HG03354 (cell line): ENCODE results near the gene PROM1.

ENCODE experiments used
- ATAC-seq: cut with Tn5 transposase; IDR thresholded peaks from one replicate; pipeline ENCODE4 v1.9.1; 2021; ENCODE audit warnings: mild to moderate bottlenecking; ENCODE audit not compliant: unreplicated experiment, poor library complexity, severe bottlenecking

PROM1 gene

GRCh38 chr4:15961781-15962510 is 121.9 kb downstream of the PROM1 start:
- no peak for ATAC-seq

GRCh38 chr4:15958562-15958961 is 125.3 kb downstream of the PROM1 start:
- no peak for ATAC-seq

DNA sequence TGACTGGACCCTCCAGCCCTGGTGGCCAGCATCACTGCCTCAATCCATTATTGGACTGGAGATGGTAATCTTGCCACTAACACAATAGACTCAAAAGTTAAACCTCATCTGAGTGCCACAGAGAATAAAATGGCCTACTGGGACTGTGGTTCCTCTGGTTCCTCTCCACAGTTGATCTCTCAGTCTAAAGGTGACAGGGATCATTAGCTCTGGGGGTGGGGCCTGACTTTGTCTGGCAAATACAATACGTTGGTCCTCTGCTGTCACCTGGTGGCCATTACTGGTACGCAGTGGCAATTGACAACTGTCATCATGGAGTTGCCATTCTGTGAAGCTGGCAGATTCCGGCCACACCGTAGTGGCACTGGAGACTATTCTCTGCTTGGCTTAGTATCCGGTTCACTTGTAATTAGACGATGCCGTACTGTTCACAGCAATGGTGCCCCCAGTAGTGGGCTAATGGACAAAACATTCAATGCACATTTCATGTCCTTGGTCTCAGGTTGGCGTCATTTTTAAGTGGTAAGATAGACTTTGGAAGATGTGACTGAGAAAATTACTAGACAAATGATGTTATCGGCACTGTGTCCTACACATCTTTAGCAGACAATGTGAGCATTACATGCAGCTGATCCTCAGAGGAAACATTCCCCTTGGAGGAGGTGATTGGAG is 127.5 kb downstream of the PROM1 start:
- ATAC-seq = peak; percentile 98

- ATAC-seq = no peak
These were observed 128.2 kb downstream of the PROM1 start for GRCh38 chr4:15955670-15956069.

- ATAC-seq = no peak
These were observed 130.2 kb downstream of the PROM1 start for GRCh38 chr4:15953625-15954024.

DNA sequence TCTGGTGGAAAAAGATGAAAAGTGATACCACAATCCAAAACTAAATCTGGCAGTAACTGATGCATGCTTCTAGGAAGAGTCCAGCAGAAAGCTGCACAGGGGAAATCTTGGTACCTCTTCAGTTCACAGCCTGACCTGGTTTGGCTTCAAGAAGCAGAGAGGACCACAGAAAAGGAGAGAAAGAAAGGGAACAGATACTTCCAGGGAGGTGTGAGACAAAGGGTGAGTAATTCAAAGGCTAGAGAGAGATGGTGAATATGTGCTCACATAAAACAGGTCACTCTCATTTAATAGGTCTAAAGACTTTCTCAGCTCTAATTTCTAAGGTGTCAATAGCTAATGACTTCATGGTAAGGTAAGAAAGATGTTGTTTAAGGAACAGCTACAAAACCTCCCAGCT is 132.0 kb downstream of the PROM1 start:
- ATAC-seq = no peak

- ATAC-seq = no peak
These were observed 135.0 kb downstream of the PROM1 start for GRCh38 chr4:15948826-15949225.

DNA sequence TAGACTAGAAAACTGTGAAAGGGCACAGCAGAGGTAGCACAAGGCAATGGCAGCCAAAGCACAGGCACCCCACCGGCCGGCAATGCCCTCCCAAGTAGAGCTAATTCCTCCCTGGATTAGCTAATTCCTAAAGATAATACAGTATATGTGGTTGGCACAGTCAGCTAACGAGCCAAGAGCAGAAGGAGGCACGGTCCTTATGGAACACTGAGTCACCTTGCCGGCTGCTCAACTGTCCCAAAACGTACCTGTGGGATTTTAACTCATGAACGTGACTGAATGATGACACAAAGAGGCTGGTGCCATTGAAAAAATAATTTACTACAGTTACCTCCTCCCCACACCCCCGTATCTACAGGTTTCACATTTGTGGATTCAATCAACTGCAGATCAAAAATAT is 136.1 kb downstream of the PROM1 start:
- no peak for ATAC-seq

- no peak for ATAC-seq
These were observed 138.3 kb downstream of the PROM1 start for GRCh38 chr4:15945516-15945915.

DNA sequence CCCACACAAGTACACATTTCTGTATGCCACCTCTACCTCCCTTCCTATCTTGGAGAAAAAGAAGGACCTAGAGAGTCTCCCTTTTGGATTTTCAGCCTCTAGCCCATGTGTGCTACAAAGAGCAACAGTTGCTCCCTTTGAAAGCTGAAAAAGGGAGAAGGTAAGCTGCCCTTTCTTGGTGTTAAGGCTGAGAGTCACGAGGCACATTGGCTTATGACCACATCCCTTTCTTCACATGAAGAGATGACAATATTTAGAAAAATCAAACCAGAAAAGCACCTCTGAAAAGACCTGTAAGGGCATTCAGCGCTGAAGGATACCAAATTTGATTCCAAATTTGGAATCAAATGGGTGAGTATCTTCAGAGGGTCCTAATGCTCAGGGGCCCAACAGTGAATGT is 138.9 kb downstream of the PROM1 start:
- no peak for ATAC-seq

DNA sequence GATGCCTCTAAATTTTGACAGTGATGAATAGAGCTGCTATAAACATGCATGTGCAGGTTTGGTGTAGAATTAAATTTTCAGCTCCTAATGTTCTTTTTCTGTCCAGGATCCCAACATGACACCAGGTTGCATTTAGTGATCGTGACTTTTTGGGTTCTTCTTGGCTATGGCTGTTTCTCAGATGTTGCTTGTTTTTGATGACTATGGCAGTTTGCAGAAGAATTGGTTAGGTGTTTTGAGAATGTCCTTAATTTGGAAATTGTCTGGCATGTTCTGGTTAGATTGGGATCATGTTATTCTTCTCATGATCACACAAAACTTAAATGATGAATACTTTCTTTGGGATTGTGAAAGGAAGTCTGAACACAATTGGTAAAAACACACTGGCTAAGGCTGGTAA is 141.5 kb downstream of the PROM1 start:
- no peak for ATAC-seq

GRCh38 chr4:15938640-15939039 is 145.2 kb downstream of the PROM1 start, which contains the start of gene FGFBP1:
FGFBP1 (minus strand) TSS chr4:15938740; CDS start chr4:15936632, 2,108 bp downstream.
- no peak for ATAC-seq

GRCh38 chr4:15938182-15938581 is 145.6 kb downstream of the PROM1 start:
- no peak for ATAC-seq

DNA sequence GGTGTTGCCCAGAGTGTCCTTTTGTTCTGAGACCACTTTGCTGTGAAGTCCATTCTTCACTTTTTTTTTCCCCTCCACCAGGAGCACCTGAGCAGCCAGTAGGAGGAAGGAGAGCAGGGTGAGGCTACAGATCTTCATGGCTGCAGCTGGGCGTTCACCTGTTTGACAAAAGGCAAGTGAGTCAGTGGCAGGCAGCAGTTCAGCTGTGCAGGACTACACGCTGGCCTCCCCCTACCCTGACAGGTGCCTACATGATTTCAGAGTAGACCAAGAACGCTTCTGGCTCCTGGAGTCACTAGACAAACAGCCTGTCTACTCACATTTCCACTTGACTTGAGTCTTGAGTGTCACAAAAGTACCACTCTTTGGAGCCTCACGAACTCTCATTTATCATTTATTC is 147.3 kb downstream of the PROM1 start:
- no peak for ATAC-seq

DNA sequence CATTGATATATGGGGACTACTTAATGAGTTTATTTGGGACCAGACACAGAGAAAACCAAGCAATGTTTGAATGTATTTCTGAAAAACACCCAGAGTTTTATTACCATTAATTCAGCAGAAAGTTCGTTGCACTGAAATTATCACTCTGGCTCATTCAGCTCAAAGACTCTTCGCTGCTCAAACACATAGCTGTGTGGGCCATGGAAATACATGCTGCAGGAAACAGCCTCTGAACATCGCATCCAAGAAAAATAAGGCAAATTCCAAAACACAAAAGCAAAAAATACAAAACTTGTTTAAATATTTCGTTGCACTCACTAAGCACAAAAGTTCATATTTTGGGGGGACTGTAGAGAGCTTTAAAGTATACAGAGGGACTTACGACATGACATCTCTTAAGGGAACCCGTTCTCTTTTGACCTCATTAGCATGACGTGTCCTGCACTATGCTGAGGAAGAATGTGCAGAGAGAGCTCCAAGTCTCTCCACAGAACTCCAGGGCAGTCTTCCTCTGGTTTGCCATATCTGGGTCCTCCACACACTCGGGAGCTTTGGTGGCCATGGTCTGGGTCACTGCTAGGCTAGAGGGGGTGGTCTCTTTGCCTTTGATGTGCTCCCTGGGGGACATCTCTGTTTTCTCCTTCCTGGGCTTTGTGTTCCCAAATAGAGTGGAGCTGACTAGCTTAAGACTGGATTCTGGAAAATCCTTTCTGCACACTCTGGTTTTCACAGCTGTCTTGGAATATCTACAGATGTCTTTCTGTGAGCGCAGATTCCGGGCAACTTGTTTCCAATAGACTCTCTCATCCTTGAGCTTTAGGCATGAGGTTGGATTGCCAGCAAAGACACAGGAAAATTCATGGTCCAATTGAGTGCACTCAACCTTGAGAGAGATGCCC is 148.1 kb downstream of the PROM1 start:
- no peak for ATAC-seq

DNA sequence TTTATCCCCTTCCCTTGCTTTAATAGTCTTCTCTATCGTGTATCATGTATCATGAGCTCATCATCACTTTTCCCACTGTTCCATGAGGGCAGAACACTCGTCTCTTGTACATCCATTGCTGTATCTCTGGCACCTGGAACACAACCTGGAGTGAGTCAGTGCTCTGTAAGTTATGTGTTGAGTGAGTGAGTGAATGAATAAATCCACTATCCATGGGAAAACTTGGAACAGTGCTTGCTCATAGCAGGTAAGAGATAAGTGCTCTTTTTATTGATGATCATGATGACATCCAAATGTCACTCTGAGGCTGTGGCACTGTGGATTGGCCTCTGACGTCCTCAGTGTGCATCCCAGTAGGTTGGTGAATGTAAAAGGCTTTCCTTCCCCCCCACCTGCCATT is 149.6 kb downstream of the PROM1 start:
- no peak for ATAC-seq

DNA sequence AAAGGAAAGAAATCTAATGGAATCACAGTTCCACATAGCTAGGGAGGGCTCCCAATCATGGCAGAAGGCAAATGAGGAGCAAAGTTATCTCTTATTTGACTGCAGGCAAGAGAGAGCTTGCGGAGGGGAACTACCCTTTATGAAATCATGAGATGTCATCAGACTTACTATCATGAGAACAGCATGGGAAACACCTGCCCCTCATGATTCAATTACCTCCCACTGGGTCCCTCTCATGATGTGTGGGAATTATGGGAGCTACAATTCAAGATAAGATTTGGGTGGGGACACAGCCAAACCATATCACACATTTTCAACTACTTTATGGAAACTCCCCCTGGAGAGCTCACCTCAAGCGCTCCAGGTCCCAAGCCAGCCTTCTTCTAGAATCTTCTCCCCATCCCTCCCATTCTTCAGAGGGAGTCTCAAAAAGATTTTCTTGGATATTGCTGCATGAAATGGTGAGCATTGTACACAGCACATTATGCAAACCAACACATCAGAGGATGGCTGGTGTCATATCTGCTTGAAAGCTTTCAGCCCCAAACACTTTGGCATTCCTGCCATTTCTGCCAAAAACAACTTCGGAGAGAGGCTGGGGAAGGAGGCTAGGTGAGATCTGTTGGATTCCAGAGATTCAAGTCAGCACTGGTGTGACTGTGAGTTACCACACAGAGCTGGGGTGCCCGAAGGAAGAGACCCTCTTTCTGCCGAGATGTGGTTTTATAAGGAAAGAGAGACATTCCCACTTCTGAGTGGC is 152.2 kb downstream of the PROM1 start:
- no peak for ATAC-seq

DNA sequence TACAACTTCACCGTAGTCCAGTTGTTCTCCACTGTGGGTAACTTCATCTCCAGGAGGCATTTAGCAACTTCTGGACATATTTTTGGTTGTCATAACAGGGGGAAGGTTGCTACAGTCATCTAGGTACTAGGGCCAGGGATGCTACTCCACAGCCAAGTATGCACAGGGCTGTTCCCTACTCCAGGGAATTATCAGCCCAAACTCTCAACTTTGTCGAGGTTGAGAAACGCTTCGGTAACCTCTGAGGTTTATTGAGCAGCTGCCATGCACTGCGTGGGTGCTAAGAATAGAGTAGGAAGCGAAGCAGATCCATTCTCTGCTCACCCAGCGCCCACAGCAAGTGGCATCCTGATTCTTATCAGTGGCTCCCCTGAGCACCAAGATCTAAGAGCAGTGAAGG is 153.5 kb downstream of the PROM1 start:
- ATAC-seq = no peak

DNA sequence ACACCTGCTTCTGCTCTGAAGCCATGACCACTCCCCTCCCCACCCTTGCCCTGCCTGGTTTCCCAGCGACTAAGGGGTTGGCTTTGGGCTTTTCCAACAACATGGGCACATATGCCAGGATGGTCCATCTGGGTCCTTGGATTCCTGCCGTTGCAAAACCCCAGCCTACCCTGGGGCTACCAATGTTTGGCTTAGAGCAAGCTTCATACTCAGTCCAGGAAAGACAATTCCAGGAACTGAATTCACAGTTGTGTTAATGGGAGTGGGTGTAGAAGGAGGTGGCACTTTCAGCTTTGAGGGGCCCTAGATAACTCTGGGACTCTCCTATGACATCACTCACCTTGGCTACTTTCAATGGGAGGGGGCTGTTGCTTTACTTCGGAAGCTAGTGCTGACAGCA is 154.3 kb downstream of the PROM1 start:
- no peak for ATAC-seq

GRCh38 chr4:15928883-15929282 is 154.9 kb downstream of the PROM1 start:
- ATAC-seq = no peak
